HepG2 (cell line): Measurements from ENCODE around the gene ZNF771. TPM values are rescaled to one million over a fixed set of nuclear protein-coding genes. Genes with fewer than 3 reads are reported as not detected.
A peak's percentile ranks its signal among the peaks of the same experiment; 100 is the strongest.

Source experiments
- ATAC-seq: fragments of 200-7000 bp; cut with Tn5 transposase; 3 replicates; pipeline ENCODE4 v1.9.1; 2020; ENCODE audit warnings: mild to moderate bottlenecking, moderate library complexity
- BruUV-seq: library from RNA; stranded (reverse); fragments of 400-500 nt; replicated peaks from 2 replicates; lab custom pipeline; 2021; lab: Mats Ljungman, UMichigan
- CTCF ChIA-PET: fragments of 300-600 bp; formaldehyde crosslinking; extraction: SDS; loops from one replicate; lab custom pipeline; 2021; ENCODE audit warnings: low total read pairs, inconsistent platforms, low intra/inter-chr PET ratio; lab: Yijun Ruan, JAX
- POLR2A ChIA-PET: fragments of 350-600 bp; sonication (Branson Sonifier 250); formaldehyde crosslinking; loops from one replicate; lab custom pipeline; 2020; ENCODE audit warnings: antibody characterized with exemption, inconsistent platforms; lab: Yijun Ruan, JAX
- DNase-seq: peaks from one replicate; pipeline ENCODE4 v3.0.0-alpha.2; 2015; ENCODE audit warnings: low spot score
- FAIRE-seq: peaks from 3 replicates; lab custom pipeline; 2011; peaks lifted over from hg19 to GRCh38; lab: Jason Lieb, UNC
- H2AFZ ChIP-seq: one replicate; pipeline ENCODE4 v1.6.1; 2011; ENCODE audit warnings: low read length, inconsistent platforms
- H3K27ac ChIP-seq: fragments of 300-600 bp; 3 replicates; pipeline ENCODE4 v1.8.0; 2011; ENCODE audit warnings: mixed run types, mild to moderate bottlenecking, mixed read lengths, low read length, inconsistent platforms; ENCODE audit not compliant: insufficient read depth; ENCODE audit errors: extremely low read length
- H3K27me3 ChIP-seq, 2 experiments: fragments of 200-600 bp in 1 of 2; 2 replicates in 1 of 2; 3 replicates in 1 of 2; pipeline versions ENCODE4 v1.6.0 to v1.8.0; 2011; ENCODE audit warnings: low read length in 2 of 2, mild to moderate bottlenecking in 2 of 2, moderate library complexity in 2 of 2, inconsistent platforms in 1 of 2; ENCODE audit not compliant: insufficient read depth in 2 of 2, control insufficient read depth in 1 of 2
- H3K36me3 ChIP-seq, 2 experiments: fragments of 200-600 bp in 1 of 2; replicated peaks in 1 of 2; 2 replicates in 1 of 2; 3 replicates in 1 of 2; pipeline versions ENCODE4 v1.5.1 to v1.8.0; 2011; ENCODE audit warnings: low read length in 2 of 2, inconsistent platforms in 1 of 2; ENCODE audit not compliant: insufficient read depth in 2 of 2, control insufficient read depth in 1 of 2
- H3K4me1 ChIP-seq: 2 replicates; pipeline ENCODE4 v1.5.1; 2012; ENCODE audit warnings: low read length, inconsistent platforms; ENCODE audit not compliant: insufficient read depth
- H3K4me2 ChIP-seq: 2 replicates; pipeline ENCODE4 v1.6.0; 2011; ENCODE audit warnings: low read depth, low read length, inconsistent platforms
- H3K4me3 ChIP-seq, 3 experiments: fragments of 200-600 bp in 1 of 3; sonication (generic), shearing (Covaris generic) in 1 of 3; replicated peaks in 1 of 3; 2 replicates each; pipeline ENCODE4 v1.5.1; 2011 to 2016; ENCODE audit warnings: low read length in 3 of 3, inconsistent platforms in 2 of 3, low read depth in 2 of 3, mild to moderate bottlenecking in 2 of 3, control low read depth in 1 of 3, mixed read lengths in 1 of 3; ENCODE audit not compliant: insufficient read depth in 1 of 3
- H3K79me2 ChIP-seq: one replicate; pipeline ENCODE4 v1.6.1; 2011; ENCODE audit warnings: low read length, inconsistent platforms; ENCODE audit not compliant: insufficient read depth
- H3K9ac ChIP-seq: 2 replicates; pipeline ENCODE4 v1.6.0; 2011; ENCODE audit warnings: mild to moderate bottlenecking, low read depth, low read length, inconsistent platforms; ENCODE audit not compliant: insufficient read depth
- H3K9me3 ChIP-seq: 2 replicates; pipeline ENCODE4 v1.5.1; 2012; ENCODE audit warnings: mild to moderate bottlenecking, low read length
- H4K20me1 ChIP-seq: 2 replicates; pipeline ENCODE4 v1.6.0; 2011; ENCODE audit warnings: inconsistent platforms, mild to moderate bottlenecking, low read length, moderate library complexity; ENCODE audit not compliant: insufficient read depth
- ARID4A ChIP-seq: sonication (generic); formaldehyde crosslinking; IDR thresholded peaks from 2 replicates; pipeline ENCODE4 v1.5.0; 2020; ENCODE audit warnings: mild to moderate bottlenecking, missing genetic modification reagents, borderline replicate concordance
- ATF1 ChIP-seq: IDR thresholded peaks from 2 replicates; pipeline ENCODE4 v1.6.1; 2016; ENCODE audit warnings: mild to moderate bottlenecking, control low read depth
- ATRX ChIP-seq: sonication (generic); formaldehyde crosslinking; IDR thresholded peaks from 2 replicates; pipeline ENCODE4 v1.4.0; 2020; ENCODE audit warnings: missing genetic modification reagents, borderline replicate concordance
- CREB1 ChIP-seq, 2 experiments: fragments of 450-650 bp in 1 of 2; IDR thresholded peaks; 2 replicates each; pipeline ENCODE4 v1.6.1; 2016 to 2017; ENCODE audit warnings: control low read depth in 1 of 2, mild to moderate bottlenecking in 1 of 2, missing compliant biosample characterization in 1 of 2, missing genetic modification characterization in 1 of 2
- ELF3 ChIP-seq: IDR thresholded peaks from 2 replicates; pipeline ENCODE4 v1.6.1; 2016; ENCODE audit warnings: missing genetic modification reagents, missing compliant biosample characterization
- MED1 ChIP-seq: sonication (generic); formaldehyde crosslinking; IDR thresholded peaks from 2 replicates; pipeline ENCODE4 v1.4.0; 2020; ENCODE audit warnings: missing genetic modification reagents
- MEIS1 ChIP-seq: sonication (generic); formaldehyde crosslinking; IDR thresholded peaks from 2 replicates; pipeline ENCODE4 v1.9.0; 2021; ENCODE audit warnings: mild to moderate bottlenecking, missing genetic modification reagents, moderate library complexity, borderline replicate concordance
- NFRKB ChIP-seq: fragments of 450-650 bp; IDR thresholded peaks from 2 replicates; pipeline ENCODE4 v1.6.1; 2017
- NR2F6 ChIP-seq, 2 experiments: IDR thresholded peaks; 2 replicates each; pipeline ENCODE4 v1.6.1; 2016; ENCODE audit warnings: antibody characterized with exemption in 1 of 2, mild to moderate bottlenecking in 1 of 2
- SOX5 ChIP-seq: IDR thresholded peaks from 2 replicates; pipeline ENCODE4 v1.6.1; 2016; ENCODE audit warnings: borderline replicate concordance
- TARDBP ChIP-seq: sonication (generic); formaldehyde crosslinking; IDR thresholded peaks from 2 replicates; pipeline ENCODE4 v1.8.0; 2022; ENCODE audit warnings: mild to moderate bottlenecking, missing genetic modification reagents
- ZBTB38 ChIP-seq: sonication (generic); formaldehyde crosslinking; IDR thresholded peaks from 2 replicates; pipeline ENCODE4 v1.5.1; 2020; ENCODE audit warnings: mild to moderate bottlenecking, missing genetic modification reagents
- ZNF230 ChIP-seq: sonication (generic); formaldehyde crosslinking; IDR thresholded peaks from 2 replicates; pipeline ENCODE4 v1.4.0; 2020; ENCODE audit warnings: mild to moderate bottlenecking, missing genetic modification reagents
- ZNF350 ChIP-seq: sonication (generic); formaldehyde crosslinking; IDR thresholded peaks from 2 replicates; pipeline ENCODE4 v1.4.0; 2020; ENCODE audit warnings: mild to moderate bottlenecking, low read depth, missing genetic modification reagents, borderline replicate concordance
- ZNF367 ChIP-seq: sonication (generic); formaldehyde crosslinking; IDR thresholded peaks from 2 replicates; pipeline ENCODE4 v1.4.0; 2020; ENCODE audit warnings: missing genetic modification reagents, borderline replicate concordance
- ZNF674 ChIP-seq: sonication (generic); formaldehyde crosslinking; IDR thresholded peaks from 2 replicates; pipeline ENCODE4 v1.5.0; 2020; ENCODE audit warnings: low read depth, mild to moderate bottlenecking, missing genetic modification reagents
- ZNF841 ChIP-seq: sonication (generic); formaldehyde crosslinking; IDR thresholded peaks from 2 replicates; pipeline ENCODE4 v1.8.1; 2023; ENCODE audit warnings: missing genetic modification reagents, borderline replicate concordance
- ZSCAN30 ChIP-seq: sonication (generic); formaldehyde crosslinking; IDR thresholded peaks from 2 replicates; pipeline ENCODE4 v1.5.0; 2020; ENCODE audit warnings: mild to moderate bottlenecking, missing genetic modification reagents
- ZSCAN9 ChIP-seq: IDR thresholded peaks from 2 replicates; pipeline ENCODE4 v1.6.1; 2016; ENCODE audit warnings: borderline replicate concordance
- WGBS: methylation state at CpG from one replicate; pipeline ENCODE4 v1.1.6; 2017; ENCODE audit warnings: low lambda C conversion rate; 5-methylcytosine and 5-hydroxymethylcytosine counted together
- in situ Hi-C: cut with HindIII; loops from 2 replicates; pipeline ENCODE4 v1.10.0; 2017; ENCODE audit warnings: low pct_unique_long_range_greater_than_20kb; ENCODE audit not compliant: extremely low pct_ligation_motif_present
- intact Hi-C: fragments of 100-400 bp; cut with micrococcal nuclease; formaldehyde crosslinking; loops from one replicate; pipeline ENCODE4 v1.10.0; 2022; ENCODE audit not compliant: unreplicated experiment
- polyA plus RNA-seq, 8 experiments: library from polyadenylated mRNA; depleted of rRNA in 3 of 8; stranded (reverse) in 7 of 8; unstranded in 1 of 8; fragments of >200 nt; fragmentation: Illumina TruSeq in 4 of 8; extraction: Trizol in 4 of 8; gene quantifications; 2 replicates each; pipeline versions ENCODE4 v1.2.1 to v1.2.3, GENCODE V29; 2011 to 2016; ENCODE audit warnings: low read depth in 4 of 8, missing spikeins in 1 of 8, mixed read lengths in 1 of 8; ENCODE audit not compliant: insufficient read depth in 1 of 8
- total RNA-seq, 5 experiments: library from RNA; depleted of rRNA; stranded (reverse); fragments of >200 nt; fragmentation: Illumina TruSeq; extraction: Trizol; gene quantifications; 2 replicates each; pipeline ENCODE4 v1.2.3, GENCODE V29; 2016; ENCODE audit warnings: low read depth in 1 of 5

ZNF771 gene
- total and polyA plus RNA-seq, 2 of the 13 experiments (the other 11 are each of a cell fraction or from before 2014, with no cell fraction given) = 5.0 to 11.8 TPM

GRCh38 chr16:30445408-30446202 lies 38.2 kb downstream of the ZNF771 start, which contains the start of gene SEPHS2 (continued):
- peak; percentile 78 for TF ChIP-seq CREB1 (IDR thresholded peaks at IDR 0.05)
- TF ChIP-seq CREB1 (CRISPR knock-in tag; IDR thresholded peaks at IDR 0.05) = peak; percentile 80
- no peak for TF ChIP-seq NFRKB
- peak; percentile 78; the same call in 1 of the 2 replicates for TF ChIP-seq SOX5
- TF ChIP-seq ATF1 = peak; percentile 77; the same call in 1 of the 2 replicates
- peak; percentile 81; the same call in 1 of the 2 replicates for TF ChIP-seq TARDBP

GRCh38 chr16:30446203-30446595 lies 38.8 kb downstream of the ZNF771 start:
- Histone ChIP-seq H3K79me2 (peaks cover 27% of the 10 kb centered on the region), H3K27ac (peak overlapping the region; percentile 95), H3K4me1 (peaks cover 94% of the 10 kb centered on the region), H3K4me3 (peak overlapping the region; percentile 86 to 92 (median 91)), H3K36me3 (no peaks in the 10 kb centered on the region; a peak in 2 of 5 replicates), H2AFZ (no peak overlapping the region), H3K4me2 (peak overlapping the region; percentile 87), H4K20me1 (peaks cover 24% of the 10 kb centered on the region), H3K9ac (peak overlapping the region; percentile 96), H3K9me3 (no peaks in the 10 kb centered on the region), H3K27me3 (no peaks in the 10 kb centered on the region; a peak in 1 of 5 replicates)
- TSS peak; percentile 88 for BruUV-seq
- ATAC-seq (no peak), DNase-seq (no peak), FAIRE-seq (peak; percentile 28)
- POLR2A ChIA-PET = interaction anchor here (0.6 to 4.6 kb wide), 7 partner anchors 9 to 122 kb away, joined by 3 to 29 read pairs (median 11); partner anchors contain the start of genes DCTPP1 and ZNF747
- CTCF ChIA-PET = interaction anchor here (1.6 kb wide), 1 partner anchor 16 kb away, joined by 4 read pairs; the partner anchor contains the start of gene DCTPP1
- WGBS = 70% methylated on average over 10 of the region's 10 CpGs
- intact Hi-C loops (no loop called here), in situ Hi-C loops (no loop called here)
- TF ChIP-seq CREB1 (IDR thresholded peaks at IDR 0.05) = no peak
- 0 out of 2 replicates have a peak, but pooled peaks have one; percentile 53 for TF ChIP-seq CREB1 (CRISPR knock-in tag; IDR thresholded peaks at IDR 0.05)
- TF ChIP-seq MED1 = 0 out of 2 replicates have a peak, but pooled peaks have one; percentile 9
- TF ChIP-seq ZNF367 (CRISPR knock-in tag) = no peak
- TF ChIP-seq ZSCAN9 (CRISPR knock-in tag) = 0 out of 2 replicates have a peak, but pooled peaks have one; percentile 10
- TF ChIP-seq ARID4A (CRISPR knock-in tag) = no peak
- TF ChIP-seq MEIS1 (CRISPR knock-in tag) = no peak
- TF ChIP-seq ZSCAN30 = 0 out of 2 replicates have a peak, but pooled peaks have one; percentile 65
- 0 out of 2 replicates have a peak, but pooled peaks have one; percentile 1 for TF ChIP-seq ELF3 (CRISPR knock-in tag)
- 0 out of 2 replicates have a peak, but pooled peaks have one; percentile 4 for TF ChIP-seq ZNF230 (CRISPR knock-in tag)
- no peak for TF ChIP-seq ZNF674 (CRISPR knock-in tag)
- no peak for TF ChIP-seq ATRX
- 0 out of 2 replicates have a peak, but pooled peaks have one; percentile 9 for TF ChIP-seq ZNF350
- TF ChIP-seq ZNF841 (CRISPR knock-in tag) = no peak
- 0 out of 2 replicates have a peak, but pooled peaks have one; percentile 9 for TF ChIP-seq NR2F6 (IDR thresholded peaks at IDR 0.05)
- no peak for TF ChIP-seq NR2F6 (CRISPR knock-in tag; IDR thresholded peaks at IDR 0.05)
- peak; percentile 58; the same call in 1 of the 2 replicates for TF ChIP-seq ZBTB38 (CRISPR knock-in tag)
